Neural progenitor cell (in vitro differentiated cells): Measurements from ENCODE around the gene ANKS3.

Source experiments
- EZH2 ChIP-seq: fragments of 200-600 bp; sonication (generic); IDR thresholded peaks from 2 replicates; pipeline ENCODE4 v1.6.1; 2017; ENCODE audit warnings: antibody characterized with exemption, mild to moderate bottlenecking, moderate library complexity
- TF ChIP-seq, protein P1 (sequence below): fragments of 200-600 bp; sonication (generic); IDR thresholded peaks from 2 replicates; pipeline ENCODE4 v1.5.1; 2017; ENCODE audit warnings: antibody characterized with exemption, mild to moderate bottlenecking

DNA sequence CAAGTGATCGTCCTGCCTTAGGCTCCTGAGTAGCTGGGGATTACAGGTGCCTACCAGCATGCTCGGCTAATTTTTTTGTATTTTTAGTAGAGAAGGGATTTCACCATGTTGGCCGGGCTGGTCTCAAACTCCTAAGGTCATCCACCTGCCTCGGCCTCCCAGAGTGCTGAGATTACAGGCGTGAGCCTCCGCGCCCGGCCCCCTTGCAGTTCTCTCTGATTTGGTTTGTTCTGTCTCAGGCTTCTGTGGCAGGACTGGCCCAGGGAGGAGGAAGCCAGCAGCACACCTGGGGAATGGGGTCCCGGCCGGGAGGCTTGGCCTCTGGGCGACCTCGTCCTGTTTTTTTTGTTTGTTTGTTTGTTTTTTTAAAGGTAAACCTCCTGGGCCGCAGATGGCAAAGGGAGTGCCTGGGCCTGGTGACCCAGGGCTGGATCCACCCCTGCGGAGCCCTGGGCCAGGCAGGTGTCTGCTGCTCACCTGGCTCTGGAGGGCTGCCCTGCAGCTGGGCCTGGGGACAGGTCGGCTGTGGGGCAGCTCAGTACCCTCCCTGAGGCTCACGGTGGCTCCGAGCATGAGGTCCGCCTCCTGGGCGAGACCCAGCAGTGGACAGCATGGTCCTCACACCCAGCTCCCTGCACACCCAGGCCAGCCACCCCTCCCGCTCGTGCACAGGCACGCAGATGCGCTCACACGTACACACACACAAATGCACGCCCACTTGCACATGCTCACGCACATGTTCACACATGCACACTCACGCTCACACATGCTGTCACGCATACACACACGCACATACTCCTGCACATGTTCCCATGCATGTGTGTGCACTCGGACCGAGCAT lies 44.0 kb downstream of the ANKS3 start:
- TF ChIP-seq, protein P1, sequence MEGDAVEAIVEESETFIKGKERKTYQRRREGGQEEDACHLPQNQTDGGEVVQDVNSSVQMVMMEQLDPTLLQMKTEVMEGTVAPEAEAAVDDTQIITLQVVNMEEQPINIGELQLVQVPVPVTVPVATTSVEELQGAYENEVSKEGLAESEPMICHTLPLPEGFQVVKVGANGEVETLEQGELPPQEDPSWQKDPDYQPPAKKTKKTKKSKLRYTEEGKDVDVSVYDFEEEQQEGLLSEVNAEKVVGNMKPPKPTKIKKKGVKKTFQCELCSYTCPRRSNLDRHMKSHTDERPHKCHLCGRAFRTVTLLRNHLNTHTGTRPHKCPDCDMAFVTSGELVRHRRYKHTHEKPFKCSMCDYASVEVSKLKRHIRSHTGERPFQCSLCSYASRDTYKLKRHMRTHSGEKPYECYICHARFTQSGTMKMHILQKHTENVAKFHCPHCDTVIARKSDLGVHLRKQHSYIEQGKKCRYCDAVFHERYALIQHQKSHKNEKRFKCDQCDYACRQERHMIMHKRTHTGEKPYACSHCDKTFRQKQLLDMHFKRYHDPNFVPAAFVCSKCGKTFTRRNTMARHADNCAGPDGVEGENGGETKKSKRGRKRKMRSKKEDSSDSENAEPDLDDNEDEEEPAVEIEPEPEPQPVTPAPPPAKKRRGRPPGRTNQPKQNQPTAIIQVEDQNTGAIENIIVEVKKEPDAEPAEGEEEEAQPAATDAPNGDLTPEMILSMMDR: no peak
- no peak for TF ChIP-seq EZH2
